ENCODE data around the gene USP33. TPM values are rescaled to one million over a fixed set of nuclear protein-coding genes. Genes with fewer than 3 reads are reported as not detected.
"Not testable (repeated sequence)": the region's sequence is repeated elsewhere in the genome, so short reads cannot be mapped to it uniquely, and the experiment has no call there.

The USP33 gene
- total RNA-seq, 4 donors from 2014 or later: 45.3 to 108 (median 53.6) TPM

DNA sequence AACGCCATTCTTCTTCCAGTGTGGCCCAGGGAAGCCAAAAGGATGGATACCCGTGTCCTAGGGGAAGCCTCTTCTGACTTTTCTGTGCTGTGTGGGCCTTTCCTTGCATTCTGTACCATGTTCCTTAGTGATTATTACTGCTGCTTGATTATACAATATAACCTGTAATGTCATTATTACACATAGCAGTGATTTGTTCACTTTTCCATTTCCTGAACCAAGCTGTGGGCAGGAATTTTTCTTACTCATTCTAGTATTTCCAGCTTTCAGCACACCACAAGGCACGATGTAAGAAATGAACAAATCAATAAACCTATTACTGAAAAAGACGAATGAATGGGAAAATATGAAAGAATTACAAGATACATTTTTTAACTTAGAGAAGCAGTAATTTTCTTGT is 8.4 kb upstream of the USP33 start:
- no peak for DNase-seq (ENCODE audit: low spot score in 2 of 2)
- 88% methylated on average over 4 of the region's 4 CpGs for WGBS
- TF ChIP-seq POLR2AphosphoS5 (IDR thresholded peaks at IDR 0.05): no peak
- no peak for TF ChIP-seq POLR2A (IDR thresholded peaks at IDR 0.05)
- TF ChIP-seq EP300 (IDR thresholded peaks at IDR 0.05): no peak
- no peak for TF ChIP-seq CTCF (IDR thresholded peaks at IDR 0.05)
- no peak overlapping the region for H3K27ac ChIP-seq
- H3K36me3 ChIP-seq: no peaks in the 10 kb centered on the region
- no peaks in the 10 kb centered on the region for H3K4me1 ChIP-seq
- no peaks in the 10 kb centered on the region for H3K9me3 ChIP-seq
- H3K4me3 ChIP-seq: no peak overlapping the region
- no peaks in the 10 kb centered on the region for H3K27me3 ChIP-seq

DNA sequence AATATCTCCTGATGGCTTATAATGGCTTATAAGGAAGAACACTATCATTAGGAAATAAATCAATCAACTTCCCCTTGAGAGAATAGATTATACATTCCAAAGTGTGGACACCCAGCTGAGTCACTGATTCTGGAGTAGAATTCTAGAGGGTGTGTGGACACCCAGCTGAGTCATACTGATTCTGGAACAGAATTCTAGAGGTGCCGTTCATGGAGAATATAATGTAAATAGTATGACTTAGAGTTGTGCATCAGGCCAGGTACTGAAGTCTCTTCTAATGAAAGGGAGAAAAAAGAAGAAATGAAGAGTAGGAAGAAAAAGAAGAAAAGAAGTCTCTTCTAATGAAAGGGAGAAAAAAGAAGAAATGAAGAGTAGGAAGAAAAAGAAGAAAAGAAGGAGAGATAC is 2.4 kb upstream of the USP33 start:
- WGBS: 30% methylated on average over 1 of the region's 1 CpG
- Histone ChIP-seq H3K4me3 (no peak overlapping the region), H3K27ac (no peak overlapping the region), H3K27me3 (no peaks in the 10 kb centered on the region), H3K4me1 (peaks cover 17% of the 10 kb centered on the region), H3K9me3 (no peaks in the 10 kb centered on the region), H3K36me3 (no peaks in the 10 kb centered on the region)
- no peak for DNase-seq (ENCODE audit: low spot score in 2 of 2)
- TF ChIP-seq POLR2AphosphoS5 (IDR thresholded peaks at IDR 0.05): no peak
- no peak for TF ChIP-seq POLR2A (IDR thresholded peaks at IDR 0.05)
- no peak for TF ChIP-seq EP300 (IDR thresholded peaks at IDR 0.05)
- no peak for TF ChIP-seq CTCF (IDR thresholded peaks at IDR 0.05)

- H3K4me3 ChIP-seq: peak overlapping the region; percentile 85
- H3K9me3 ChIP-seq: no peaks in the 10 kb centered on the region
- WGBS: 16% methylated on average over 2 of the region's 2 CpGs
- TF ChIP-seq CTCF (IDR thresholded peaks at IDR 0.05) (no peak), POLR2AphosphoS5 (IDR thresholded peaks at IDR 0.05) (peak in 2 of 3 donors; percentile 15 to 35)
- H3K27me3 ChIP-seq: no peaks in the 10 kb centered on the region
- no peak for DNase-seq (ENCODE audit: low spot score in 2 of 2)
- peaks cover 28% of the 10 kb centered on the region for H3K4me1 ChIP-seq
- H3K27ac ChIP-seq: peak overlapping the region; percentile 87
- H3K36me3 ChIP-seq: no peaks in the 10 kb centered on the region
Measured at GRCh38 chr1:77757603-77758002, 2.0 kb downstream of the USP33 start.

DNA sequence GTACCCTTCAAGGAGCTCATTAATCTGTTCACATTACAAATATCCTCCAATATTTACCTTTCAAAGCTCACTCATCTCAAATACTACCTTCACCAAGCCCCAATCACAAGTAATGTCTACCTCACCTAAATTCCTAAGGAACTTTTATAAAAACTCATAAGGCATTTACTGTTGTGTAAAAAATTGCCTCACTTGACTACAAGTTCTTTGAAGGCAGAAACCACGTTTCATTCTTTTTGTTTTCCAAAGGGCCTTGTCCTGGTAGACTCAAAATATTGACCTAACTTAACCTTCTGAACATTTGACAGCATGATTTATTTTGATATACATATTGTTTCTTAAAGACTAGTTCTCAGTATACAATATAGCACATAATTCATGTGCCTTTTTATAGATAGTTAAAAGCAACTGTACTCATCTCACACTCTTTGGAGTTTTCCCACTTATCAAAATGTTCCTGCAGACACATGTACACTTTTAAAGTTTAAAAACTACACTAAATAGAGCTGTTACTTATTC is 2.5 kb downstream of the USP33 start:
- Histone ChIP-seq H3K9me3 (no peaks in the 10 kb centered on the region), H3K4me1 (peaks cover 28% of the 10 kb centered on the region), H3K27me3 (no peaks in the 10 kb centered on the region), H3K36me3 (no peaks in the 10 kb centered on the region), H3K27ac (peak overlapping the region; percentile 36), H3K4me3 (no peak overlapping the region)
- TF ChIP-seq POLR2AphosphoS5 (IDR thresholded peaks at IDR 0.05) (no peak), POLR2A (IDR thresholded peaks at IDR 0.05) (no peak), CTCF (IDR thresholded peaks at IDR 0.05) (no peak), EP300 (IDR thresholded peaks at IDR 0.05) (no peak)
- 27% methylated on average over 1 of the region's 1 CpG for WGBS
- DNase-seq (ENCODE audit: low spot score in 2 of 2): no peak

DNA sequence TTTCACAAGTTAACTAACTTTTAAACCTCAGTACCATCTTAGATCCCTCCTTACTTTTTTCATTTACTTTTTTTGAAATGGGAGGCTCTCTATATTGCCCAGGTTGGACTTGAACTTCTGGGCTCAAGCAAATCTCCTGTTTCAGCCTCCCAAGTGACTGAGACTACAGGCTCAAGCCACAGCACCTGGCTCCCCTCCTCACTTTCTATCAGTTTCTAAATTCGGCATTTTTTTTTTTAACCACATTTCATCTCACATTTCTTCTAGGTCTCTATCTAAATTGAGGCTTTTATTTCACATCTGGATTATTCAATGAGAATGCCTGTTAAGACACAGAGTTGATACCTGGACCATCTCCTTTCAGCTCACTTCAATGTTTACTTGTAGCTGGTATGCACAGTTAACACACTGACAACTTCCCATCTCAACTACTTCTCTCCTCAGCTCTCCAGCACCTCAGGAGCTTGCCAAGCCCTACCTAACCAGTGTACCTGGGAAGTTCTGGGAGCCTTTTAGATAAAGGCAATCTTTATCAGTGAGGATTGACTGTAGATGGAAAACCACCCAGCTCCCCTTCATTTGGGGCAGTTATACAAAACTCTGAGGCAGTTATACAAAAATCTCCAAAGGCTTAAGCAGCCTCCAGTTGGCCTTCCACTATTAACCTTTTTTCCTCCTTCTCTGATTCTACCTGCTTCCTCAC is 3.4 kb downstream of the USP33 start:
- WGBS: 75% methylated on average over 1 of the region's 1 CpG
- Histone ChIP-seq H3K4me3 (no peak overlapping the region), H3K36me3 (no peaks in the 10 kb centered on the region), H3K27me3 (no peaks in the 10 kb centered on the region), H3K27ac (peak overlapping the region; percentile 1), H3K9me3 (no peaks in the 10 kb centered on the region), H3K4me1 (peaks cover 30% of the 10 kb centered on the region)
- no peak for TF ChIP-seq EP300 (IDR thresholded peaks at IDR 0.05)
- DNase-seq (ENCODE audit: low spot score in 2 of 2): no peak

- H3K9me3 ChIP-seq; H3K27me3 ChIP-seq; H3K36me3 ChIP-seq; H3K4me1 ChIP-seq; H3K27ac ChIP-seq; DNase-seq (ENCODE audit: low spot score in 2 of 2); H3K4me3 ChIP-seq: not testable (repeated sequence)
- WGBS: 100% methylated on average over 4 of the region's 4 CpGs
Measured at GRCh38 chr1:77749489-77749888, 10.2 kb downstream of the USP33 start.

All from suprapubic skin (tissue), 4 donors.